IPS-18c (cell line): Measurements from ENCODE around the gene SHISA7.
"Not testable (repeated sequence)": the region's sequence is repeated elsewhere in the genome, so short reads cannot be mapped to it uniquely, and the experiment has no call there.

Experiments
- H3K4me3 ChIP-seq: 2 replicates; pipeline ENCODE4 v1.7.0; 2013; ENCODE audit warnings: low read depth, mild to moderate bottlenecking, low read length, moderate library complexity; ENCODE audit not compliant: insufficient read depth
- H3K9me3 ChIP-seq: one replicate; pipeline ENCODE4 v1.6.1; 2013; ENCODE audit warnings: mild to moderate bottlenecking, low read length, moderate library complexity; ENCODE audit not compliant: control insufficient read depth, insufficient read depth

Gene SHISA7

GRCh38 chr19:55409179-55409578 is 33.9 kb downstream of the SHISA7 start:
- not testable (repeated sequence) for H3K9me3 ChIP-seq, H3K4me3 ChIP-seq

- H3K4me3 ChIP-seq = peak overlapping the region; percentile 32; the same call in 1 of the 2 replicates
- peaks cover 5% of the 10 kb centered on the region for H3K9me3 ChIP-seq
Observed at GRCh38 chr19:55408533-55408872, 34.6 kb downstream of the SHISA7 start.

- H3K4me3 ChIP-seq = peak overlapping the region; percentile 84; the same call in 1 of the 2 replicates
- H3K9me3 ChIP-seq = peaks cover 7% of the 10 kb centered on the region
Observed at GRCh38 chr19:55407800-55408532, 35.1 kb downstream of the SHISA7 start.

GRCh38 chr19:55407550-55407799 is 35.6 kb downstream of the SHISA7 start, which contains the start of gene UBE2S:
Gene UBE2S, minus strand, starts transcription at chr19:55407788. Its CDS starts 199 bp downstream, at chr19:55407589.
- H3K9me3 ChIP-seq = not testable (repeated sequence)
- peak within 1 kb of the TSS; percentile 84 for H3K4me3 ChIP-seq

GRCh38 chr19:55406826-55407549 is 36.1 kb downstream of the SHISA7 start:
- Histone ChIP-seq H3K9me3 (peaks cover 7% of the 10 kb centered on the region), H3K4me3 (peak overlapping the region; percentile 84)

GRCh38 chr19:55406091-55406825 is 36.8 kb downstream of the SHISA7 start:
- H3K4me3 ChIP-seq = peak overlapping the region; percentile 84
- peaks cover 7% of the 10 kb centered on the region for H3K9me3 ChIP-seq

GRCh38 chr19:55405638-55406037 is 37.5 kb downstream of the SHISA7 start:
- Histone ChIP-seq H3K4me3 (peak overlapping the region; percentile 84), H3K9me3 (peaks cover 7% of the 10 kb centered on the region)

GRCh38 chr19:55402509-55402908 is 40.6 kb downstream of the SHISA7 start:
- Histone ChIP-seq H3K4me3 (no peak overlapping the region), H3K9me3 (peaks cover 2% of the 10 kb centered on the region)

- not testable (repeated sequence) for H3K4me3 ChIP-seq, H3K9me3 ChIP-seq
Observed at GRCh38 chr19:55401390-55401789, 41.7 kb downstream of the SHISA7 start.

GRCh38 chr19:55400281-55401087 is 42.6 kb downstream of the SHISA7 start:
- no peak overlapping the region for H3K4me3 ChIP-seq
- peaks cover 2% of the 10 kb centered on the region for H3K9me3 ChIP-seq

GRCh38 chr19:55398200-55398925 is 44.7 kb downstream of the SHISA7 start:
- H3K4me3 ChIP-seq = no peak overlapping the region

GRCh38 chr19:55392820-55393761 is 50.0 kb downstream of the SHISA7 start:
- H3K9me3 ChIP-seq = no peaks in the 10 kb centered on the region
- no peak overlapping the region for H3K4me3 ChIP-seq

More at GRCh38 chr19:55398200-55398925, 44.7 kb downstream of the SHISA7 start:
- peaks cover under 1% of the 10 kb centered on the region for H3K9me3 ChIP-seq

- Histone ChIP-seq H3K4me3 (no peak overlapping the region), H3K9me3 (no peaks in the 10 kb centered on the region)
Observed at GRCh38 chr19:55391702-55392615, 51.1 kb downstream of the SHISA7 start.

- H3K4me3 ChIP-seq = no peak overlapping the region
- H3K9me3 ChIP-seq = no peaks in the 10 kb centered on the region
Observed at GRCh38 chr19:55391191-55391670, 51.9 kb downstream of the SHISA7 start.

- no peak overlapping the region for H3K4me3 ChIP-seq
Observed at GRCh38 chr19:55390461-55390880, 52.6 kb downstream of the SHISA7 start.

More at GRCh38 chr19:55390461-55390880, 52.6 kb downstream of the SHISA7 start:
- H3K9me3 ChIP-seq = no peaks in the 10 kb centered on the region
